HAP-1 (cell line): ENCODE measurements around the gene GRIA4.

ENCODE experiments used
- DNase-seq, 2 experiments: peaks; one replicate each; pipeline ENCODE4 v3.0.0-alpha.2; 2016 to 2020; ENCODE audit warnings: low spot score in 2 of 2
- H3K27me3 ChIP-seq: fragments of 250-450 bp; sonication (Bioruptor Pico); 2 replicates; pipeline ENCODE4 v1.5.1; 2020; ENCODE audit warnings: low read depth, mild to moderate bottlenecking, moderate library complexity
- H3K36me3 ChIP-seq: fragments of 250-450 bp; sonication (Bioruptor Pico); replicated peaks from 2 replicates; pipeline ENCODE4 v1.5.1; 2020; ENCODE audit warnings: mild to moderate bottlenecking
- H3K4me1 ChIP-seq: fragments of 250-450 bp; sonication (Bioruptor Pico); 2 replicates; pipeline ENCODE4 v1.5.1; 2020; ENCODE audit warnings: mild to moderate bottlenecking
- H3K4me3 ChIP-seq: fragments of 250-450 bp; sonication (Bioruptor Pico); 2 replicates; pipeline ENCODE4 v1.5.1; 2020; ENCODE audit warnings: mild to moderate bottlenecking, moderate library complexity
- H3K9me3 ChIP-seq: fragments of 250-450 bp; sonication (Bioruptor Pico); 2 replicates; pipeline ENCODE4 v1.5.1; 2020; ENCODE audit warnings: mild to moderate bottlenecking, moderate library complexity
- in situ Hi-C: fragments of 300-500 bp; cut with MboI; formaldehyde crosslinking; loops from 3 replicates; pipeline ENCODE4 v1.14.3; 2020; ENCODE audit warnings: low sequenced_read_pairs, inconsistent platforms, mixed read lengths

GRIA4 gene

DNA sequence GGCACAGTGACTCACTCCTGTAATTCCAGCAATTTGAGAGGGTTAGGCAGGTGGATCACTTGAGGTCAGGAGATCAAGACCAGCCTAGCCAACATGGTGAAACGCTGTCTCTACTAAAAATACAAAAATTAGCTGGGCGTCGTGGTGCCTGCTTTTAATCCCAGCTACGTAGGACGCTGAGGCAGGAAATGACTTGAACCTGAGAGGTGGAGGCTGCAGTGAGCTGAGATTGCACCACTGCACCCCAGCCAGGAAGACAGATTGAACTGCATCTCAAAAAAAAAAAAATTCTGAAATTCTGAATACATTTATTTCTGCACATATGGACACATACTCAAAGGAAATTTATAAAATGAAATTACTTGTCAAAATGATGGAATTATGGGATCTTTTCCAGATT lies 103.2 kb downstream of the GRIA4 start:
- in situ Hi-C loops, result no loop called here
- Histone ChIP-seq H3K36me3 (no peaks in the 10 kb centered on the region), H3K4me1 (no peaks in the 10 kb centered on the region), H3K27me3 (no peaks in the 10 kb centered on the region), H3K4me3 (no peak overlapping the region), H3K9me3 (no peaks in the 10 kb centered on the region)
- no peak for DNase-seq

DNA sequence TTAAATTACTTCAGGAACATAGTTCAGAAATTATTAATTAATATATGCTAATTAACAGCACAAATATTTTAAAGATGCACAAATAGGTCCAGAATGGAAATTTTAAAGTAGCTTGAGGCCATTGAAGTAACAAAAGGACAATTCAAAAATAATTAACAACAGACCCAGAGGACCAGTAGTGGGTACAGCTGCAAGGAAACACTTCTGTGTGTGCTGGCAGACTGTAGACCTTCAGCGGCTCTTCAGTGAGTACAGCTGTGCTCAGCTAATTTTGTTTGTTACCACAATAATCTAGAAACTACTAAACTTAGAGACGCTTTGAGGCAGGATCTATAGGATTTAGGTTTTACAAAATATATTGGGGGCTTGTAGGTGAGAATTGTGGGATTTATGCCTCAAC lies 103.8 kb downstream of the GRIA4 start:
- DNase-seq, result no peak
- in situ Hi-C loops, result no loop called here
- Histone ChIP-seq H3K9me3 (no peaks in the 10 kb centered on the region), H3K27me3 (no peaks in the 10 kb centered on the region), H3K4me1 (no peaks in the 10 kb centered on the region), H3K4me3 (no peak overlapping the region), H3K36me3 (no peaks in the 10 kb centered on the region)

DNA sequence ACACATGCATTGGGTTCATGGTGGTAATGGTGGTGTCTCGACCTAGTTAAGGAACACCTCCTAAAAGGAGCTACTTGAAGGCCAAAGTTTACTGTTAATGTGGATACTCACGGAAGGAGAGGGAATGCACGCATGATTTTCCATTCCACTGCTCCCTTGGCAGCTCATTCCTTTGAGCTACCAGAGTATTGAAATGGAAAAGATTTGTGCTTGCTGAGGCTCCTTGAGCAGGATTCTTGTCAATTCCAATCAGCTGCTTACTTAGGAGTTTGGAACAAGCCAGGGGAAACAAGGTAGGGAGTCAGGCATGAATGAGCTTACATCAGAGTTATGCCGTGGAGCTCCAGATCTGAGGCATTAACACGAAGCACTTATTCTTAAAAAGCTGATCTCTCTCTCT lies 108.8 kb downstream of the GRIA4 start:
- no peaks in the 10 kb centered on the region for H3K27me3 ChIP-seq
- H3K9me3 ChIP-seq, result no peaks in the 10 kb centered on the region
- H3K36me3 ChIP-seq, result no peaks in the 10 kb centered on the region
- H3K4me1 ChIP-seq, result no peaks in the 10 kb centered on the region
- in situ Hi-C loops, result no loop called here
- DNase-seq, result no peak
- H3K4me3 ChIP-seq, result no peak overlapping the region

DNA sequence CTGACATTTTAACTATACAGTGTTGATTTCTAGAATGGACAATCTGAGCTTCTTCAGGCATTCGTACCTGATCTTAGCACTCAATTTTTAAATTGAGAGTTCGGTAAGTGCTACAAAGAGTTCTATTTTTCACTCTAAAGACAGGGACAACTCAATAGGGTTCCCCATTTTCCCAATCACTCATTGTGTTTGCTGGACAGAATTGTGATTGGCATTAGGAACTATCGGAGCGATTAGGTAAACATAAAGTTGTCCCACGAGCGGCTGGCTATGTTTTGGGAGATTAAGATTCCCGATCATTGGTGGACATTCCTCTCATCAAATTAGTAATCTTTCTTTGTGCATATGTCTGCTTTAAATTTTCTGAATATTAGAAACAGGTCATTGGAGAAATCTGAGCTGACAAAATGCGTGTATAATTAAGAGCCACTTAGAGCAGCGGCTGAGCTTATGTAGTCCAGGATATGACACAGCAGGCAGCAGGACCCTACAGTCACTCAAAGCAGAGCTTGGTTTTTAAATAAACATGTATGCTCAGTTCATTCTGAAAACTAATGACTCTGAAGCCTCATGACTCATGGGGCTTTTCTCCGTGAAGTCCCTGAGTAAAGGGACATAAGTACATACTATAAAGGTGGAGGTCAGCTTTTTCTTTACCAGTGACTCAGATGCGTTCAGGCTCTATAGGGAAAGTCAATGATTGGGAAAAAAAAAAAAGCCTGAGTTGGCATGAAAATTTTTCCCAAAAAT lies 109.4 kb downstream of the GRIA4 start:
- Histone ChIP-seq H3K27me3 (no peaks in the 10 kb centered on the region), H3K9me3 (no peaks in the 10 kb centered on the region), H3K36me3 (no peaks in the 10 kb centered on the region), H3K4me3 (no peak overlapping the region), H3K4me1 (no peaks in the 10 kb centered on the region)
- no peak for DNase-seq
- in situ Hi-C loops, result no loop called here

DNA sequence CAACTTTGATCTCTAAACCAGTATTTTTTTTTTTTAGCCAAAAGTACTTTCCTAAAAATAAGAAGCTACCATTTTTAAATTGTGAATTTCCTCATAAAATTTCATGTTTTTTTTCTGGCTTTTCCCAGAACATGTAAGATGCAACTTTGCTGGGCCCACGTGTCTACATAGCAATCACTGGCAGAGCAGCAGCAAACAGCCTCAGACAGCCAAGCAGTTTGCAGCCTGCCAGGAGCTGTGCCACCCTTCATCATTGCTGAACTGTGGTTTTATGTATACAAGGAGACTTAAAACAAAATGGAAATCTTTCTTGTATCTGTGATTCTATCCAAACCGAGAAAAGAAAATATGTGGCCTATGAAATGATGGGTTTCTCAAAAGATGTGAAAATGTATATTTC lies 110.2 kb downstream of the GRIA4 start:
- no peaks in the 10 kb centered on the region for H3K4me1 ChIP-seq
- no peaks in the 10 kb centered on the region for H3K27me3 ChIP-seq
- H3K9me3 ChIP-seq, result no peaks in the 10 kb centered on the region
- in situ Hi-C loops, result no loop called here
- DNase-seq, result no peak
- H3K36me3 ChIP-seq, result no peaks in the 10 kb centered on the region
- no peak overlapping the region for H3K4me3 ChIP-seq

DNA sequence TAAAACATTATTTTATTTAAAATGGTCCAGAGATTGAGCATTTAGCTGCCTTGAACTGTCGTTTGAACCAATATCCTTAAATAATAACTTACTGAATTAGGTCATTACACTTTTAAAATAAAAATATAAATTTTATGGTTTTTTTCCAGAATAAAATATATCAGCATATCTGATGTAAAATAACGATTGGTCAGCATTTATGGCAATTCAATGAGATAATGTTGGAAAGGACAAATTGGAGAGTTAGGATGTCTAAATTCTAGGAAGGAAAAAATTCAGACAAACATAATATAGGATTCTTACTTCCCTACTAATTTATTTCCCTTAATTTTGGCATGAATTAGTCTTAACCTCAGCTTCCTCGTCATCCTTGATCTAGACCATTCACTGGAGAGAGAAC lies 113.4 kb downstream of the GRIA4 start:
- H3K27me3 ChIP-seq, result no peaks in the 10 kb centered on the region
- H3K36me3 ChIP-seq, result no peaks in the 10 kb centered on the region
- H3K4me3 ChIP-seq, result no peak overlapping the region
- in situ Hi-C loops, result no loop called here
- no peak for DNase-seq
- H3K9me3 ChIP-seq, result no peaks in the 10 kb centered on the region
- no peaks in the 10 kb centered on the region for H3K4me1 ChIP-seq

DNA sequence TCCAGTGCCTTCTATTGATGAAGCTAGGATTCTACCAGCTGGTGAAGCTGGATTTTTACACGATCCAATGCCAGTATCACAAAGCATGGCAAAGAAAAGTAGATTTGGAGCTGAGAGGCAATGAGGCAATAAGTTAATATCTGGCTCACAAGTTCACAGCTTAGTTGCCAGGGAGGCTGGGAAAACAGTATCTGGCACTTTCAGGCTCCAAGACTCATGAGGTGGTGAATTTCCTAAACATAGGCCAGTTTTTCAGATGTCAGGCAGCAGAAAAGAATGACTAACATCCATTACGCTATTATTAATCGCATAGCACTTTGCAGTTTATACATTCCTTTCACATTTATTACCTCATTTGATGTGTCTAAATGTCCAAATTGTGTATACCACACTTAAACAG lies 122.7 kb downstream of the GRIA4 start:
- Histone ChIP-seq H3K9me3 (no peaks in the 10 kb centered on the region), H3K4me1 (no peaks in the 10 kb centered on the region), H3K27me3 (no peaks in the 10 kb centered on the region), H3K4me3 (no peak overlapping the region), H3K36me3 (no peaks in the 10 kb centered on the region)
- in situ Hi-C loops, result no loop called here
- DNase-seq, result no peak

DNA sequence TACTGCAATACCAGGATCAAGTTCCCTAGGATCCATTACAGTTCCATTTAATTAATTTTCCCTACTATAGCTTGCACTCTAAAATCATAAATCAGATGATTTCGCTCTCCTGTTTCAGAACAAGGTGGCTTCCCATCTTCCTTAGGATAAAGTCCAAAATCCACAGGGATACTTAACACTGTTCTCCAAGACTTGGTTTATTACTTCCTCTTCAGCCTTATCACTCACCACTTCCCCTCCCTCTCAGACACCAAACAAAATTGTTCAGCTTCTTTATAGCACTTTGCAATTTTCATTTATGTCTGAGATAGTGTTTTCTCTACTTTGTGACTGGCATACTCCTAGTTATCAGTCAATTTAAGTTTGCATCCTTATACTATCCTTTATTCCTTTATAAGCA lies 124.6 kb downstream of the GRIA4 start:
- in situ Hi-C loops, result no loop called here
- no peak for DNase-seq
- H3K4me1 ChIP-seq, result no peaks in the 10 kb centered on the region
- no peaks in the 10 kb centered on the region for H3K27me3 ChIP-seq
- no peak overlapping the region for H3K4me3 ChIP-seq
- H3K36me3 ChIP-seq, result no peaks in the 10 kb centered on the region
- H3K9me3 ChIP-seq, result no peaks in the 10 kb centered on the region

DNA sequence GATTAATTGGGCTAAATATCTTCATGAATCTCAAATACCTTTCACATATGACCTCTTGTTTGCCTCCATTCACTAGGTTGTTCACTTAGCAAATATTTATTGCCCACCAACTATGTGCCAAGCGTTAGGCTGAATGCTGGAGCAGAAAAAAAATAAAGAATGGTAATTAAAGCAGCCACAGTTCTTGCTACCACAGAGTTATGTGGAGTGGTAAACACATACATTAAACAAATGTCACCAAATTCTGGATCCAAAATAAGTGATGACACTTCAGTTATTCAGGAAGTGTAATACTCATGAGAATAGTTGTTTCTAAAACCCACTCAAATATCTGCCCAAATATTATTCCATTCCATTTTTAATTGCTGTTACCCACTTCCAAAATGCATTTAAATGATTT lies 128.4 kb downstream of the GRIA4 start:
- H3K4me3 ChIP-seq, result no peak overlapping the region
- no peaks in the 10 kb centered on the region for H3K27me3 ChIP-seq
- in situ Hi-C loops, result no loop called here
- no peaks in the 10 kb centered on the region for H3K4me1 ChIP-seq
- no peaks in the 10 kb centered on the region for H3K36me3 ChIP-seq
- H3K9me3 ChIP-seq, result no peaks in the 10 kb centered on the region
- DNase-seq, result no peak

DNA sequence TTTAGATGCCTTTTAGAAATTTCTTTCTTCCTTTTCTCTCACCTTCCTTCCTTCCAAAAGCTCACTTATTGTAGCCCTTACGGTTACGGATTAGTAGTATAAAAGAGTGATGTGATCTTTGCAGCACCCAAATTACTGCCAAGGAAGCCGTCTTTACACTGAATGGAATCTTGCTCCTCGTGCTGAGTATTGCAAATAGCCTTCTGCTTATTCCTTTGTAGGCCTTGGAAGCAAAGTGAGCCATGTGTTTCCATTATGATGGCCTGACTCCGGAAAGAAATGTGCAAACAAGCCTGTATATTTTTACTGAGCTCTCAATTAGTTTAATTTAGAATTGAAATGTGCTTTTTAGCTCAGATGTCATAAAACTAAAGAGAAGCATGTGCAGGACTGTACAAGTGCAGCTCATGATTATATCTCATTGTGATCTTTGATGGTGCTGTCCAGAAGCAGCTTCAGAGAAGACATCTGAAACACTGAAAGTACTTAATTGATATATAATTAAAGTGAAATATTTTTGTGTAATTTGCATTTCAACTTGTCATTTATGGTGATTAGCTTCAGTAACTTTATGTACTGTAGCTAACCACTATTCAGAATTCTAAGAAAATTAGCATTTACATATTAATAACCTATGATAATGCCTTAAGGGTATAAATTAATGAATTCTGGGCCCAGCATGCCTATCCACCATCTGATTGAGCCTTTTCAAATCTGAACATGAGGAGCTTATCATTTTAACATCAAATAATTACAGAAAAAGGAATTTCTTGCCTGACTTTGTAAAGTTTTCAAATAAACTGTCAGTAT lies 129.3 kb downstream of the GRIA4 start:
- Histone ChIP-seq H3K36me3 (no peaks in the 10 kb centered on the region), H3K4me1 (no peaks in the 10 kb centered on the region), H3K4me3 (no peak overlapping the region), H3K27me3 (no peaks in the 10 kb centered on the region), H3K9me3 (no peaks in the 10 kb centered on the region)
- no peak for DNase-seq
- in situ Hi-C loops, result no loop called here

DNA sequence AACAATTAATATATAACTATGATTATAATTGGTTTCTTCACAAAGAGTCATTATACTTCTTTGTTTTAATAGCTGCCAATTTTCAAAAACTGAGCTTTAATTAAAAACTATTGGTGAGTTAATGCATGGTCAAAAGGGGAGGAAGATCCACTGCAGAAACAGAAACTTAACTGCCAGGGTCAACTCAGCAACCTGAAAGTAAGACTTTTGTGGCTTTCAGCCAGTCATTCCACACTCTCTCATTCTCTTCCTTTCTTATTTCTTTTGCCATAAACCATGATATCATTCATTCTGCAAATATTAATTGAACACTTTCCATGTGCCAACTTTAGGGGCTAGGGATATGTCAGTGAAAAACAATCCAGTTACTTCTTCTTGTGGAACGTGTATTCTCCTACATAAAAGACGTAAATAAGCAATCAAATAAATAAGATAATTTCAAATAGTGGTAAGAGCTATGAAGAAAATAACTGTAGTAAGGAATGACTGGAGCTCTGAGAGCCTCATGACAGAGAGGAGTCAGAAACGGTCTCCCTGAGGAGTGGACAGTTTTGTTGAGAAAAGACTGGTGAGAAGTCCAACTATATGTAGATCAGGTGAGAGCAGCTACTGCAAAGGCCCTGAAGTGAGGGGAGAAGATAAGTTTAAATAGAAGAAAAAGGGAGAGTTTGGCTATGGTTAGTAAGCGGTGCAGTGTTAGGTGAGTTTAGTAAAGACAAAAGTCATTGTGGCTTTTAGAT lies 130.5 kb downstream of the GRIA4 start:
- no peak overlapping the region for H3K4me3 ChIP-seq
- H3K4me1 ChIP-seq, result no peaks in the 10 kb centered on the region
- no peak for DNase-seq
- no peaks in the 10 kb centered on the region for H3K27me3 ChIP-seq
- in situ Hi-C loops, result no loop called here
- no peaks in the 10 kb centered on the region for H3K36me3 ChIP-seq
- H3K9me3 ChIP-seq, result no peaks in the 10 kb centered on the region

DNA sequence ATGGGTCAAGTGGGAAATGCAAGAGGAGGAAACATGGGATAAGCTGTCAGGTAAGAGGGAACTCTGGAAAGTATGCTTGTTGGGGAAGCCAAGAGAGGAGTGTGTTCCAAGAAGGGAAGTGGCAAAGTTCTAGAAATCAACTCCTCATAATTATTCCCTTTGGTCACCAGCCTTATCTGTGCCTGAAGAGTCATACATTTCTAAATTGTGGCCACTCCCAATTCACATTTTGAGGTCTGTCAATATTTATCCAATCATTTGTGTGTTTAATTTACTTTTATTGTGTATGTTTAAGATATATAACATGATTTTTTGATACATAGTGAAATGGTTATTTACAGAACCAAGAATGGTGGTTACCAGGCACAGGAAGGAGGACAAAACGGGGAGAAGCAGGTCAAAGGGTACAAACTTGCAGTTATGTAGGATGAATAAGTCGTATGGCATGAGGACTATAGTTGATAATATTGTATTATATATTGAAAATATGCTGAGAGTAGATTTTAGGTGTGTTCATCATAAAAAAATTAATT lies 131.7 kb downstream of the GRIA4 start:
- Histone ChIP-seq H3K4me1 (no peaks in the 10 kb centered on the region), H3K4me3 (no peak overlapping the region), H3K9me3 (no peaks in the 10 kb centered on the region), H3K27me3 (no peaks in the 10 kb centered on the region), H3K36me3 (no peaks in the 10 kb centered on the region)
- no peak for DNase-seq
- in situ Hi-C loops, result no loop called here

DNA sequence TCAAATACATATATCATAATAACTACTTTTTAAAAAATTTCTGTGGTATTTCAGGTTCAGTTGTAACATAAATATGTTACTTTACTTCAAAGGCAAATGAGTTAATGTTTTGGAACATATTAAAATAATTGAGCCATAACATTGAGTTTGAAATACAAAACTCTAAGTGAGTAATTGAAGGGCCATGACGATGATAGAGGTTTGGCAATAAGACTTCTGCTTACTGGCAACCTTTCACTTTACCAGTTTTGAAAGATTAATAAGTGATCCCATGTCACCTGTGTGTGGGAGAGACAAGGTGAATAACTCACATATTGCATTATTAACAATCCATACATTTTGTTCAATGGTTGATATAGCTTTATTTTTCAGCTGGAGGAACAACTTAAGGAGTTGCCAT lies 144.4 kb downstream of the GRIA4 start:
- H3K4me1 ChIP-seq, result no peaks in the 10 kb centered on the region
- no peaks in the 10 kb centered on the region for H3K9me3 ChIP-seq
- DNase-seq, result no peak
- H3K4me3 ChIP-seq, result no peak overlapping the region
- in situ Hi-C loops, result no loop called here
- peaks cover 2% of the 10 kb centered on the region; the same call in 1 of the 2 replicates for H3K27me3 ChIP-seq
- H3K36me3 ChIP-seq, result no peaks in the 10 kb centered on the region

DNA sequence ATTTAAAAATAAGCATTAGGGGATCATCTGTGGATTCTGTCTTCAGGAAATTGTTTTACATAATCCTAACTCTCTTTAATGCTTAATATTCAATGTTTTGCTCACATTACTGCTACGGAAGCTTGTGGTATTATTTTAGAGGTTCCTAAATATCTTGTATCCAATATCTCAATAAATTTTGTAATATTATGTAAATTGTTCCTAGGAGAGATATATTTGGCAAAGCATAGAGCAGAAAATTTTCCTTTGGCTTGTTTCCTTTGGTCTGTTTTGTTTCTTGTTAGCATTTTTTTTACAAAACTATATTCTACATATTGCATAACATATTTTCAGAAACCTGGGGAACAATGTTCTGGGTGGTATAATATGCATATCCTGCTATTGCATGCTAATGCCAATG lies 144.8 kb downstream of the GRIA4 start:
- no peak for DNase-seq
- no peak overlapping the region for H3K4me3 ChIP-seq
- no peaks in the 10 kb centered on the region for H3K9me3 ChIP-seq
- no peaks in the 10 kb centered on the region for H3K36me3 ChIP-seq
- H3K4me1 ChIP-seq, result no peaks in the 10 kb centered on the region
- peaks cover 2% of the 10 kb centered on the region; the same call in 1 of the 2 replicates for H3K27me3 ChIP-seq
- in situ Hi-C loops, result no loop called here
